Astrocyte (in vitro differentiated cells and primary cell): ENCODE measurements around the gene DPF3.

ENCODE experiments used
- CTCF ChIP-seq: IDR thresholded peaks from 2 replicates; pipeline ENCODE4 v1.5.1; 2011; ENCODE audit warnings: low read depth, mild to moderate bottlenecking, inconsistent platforms, low read length, moderate library complexity; ENCODE audit not compliant: insufficient read depth
- EZH2 ChIP-seq: IDR thresholded peaks from 2 replicates; pipeline ENCODE4 v1.6.1; 2012; ENCODE audit warnings: mild to moderate bottlenecking, low read length, inconsistent platforms; ENCODE audit not compliant: insufficient read depth

GRCh38 chr14:72929316-72930080, 35.6 kb upstream of the DPF3 start:
- TF ChIP-seq CTCF (no peak), EZH2 (no peak)
